ENCODE results near the gene NFYC.

DNA sequence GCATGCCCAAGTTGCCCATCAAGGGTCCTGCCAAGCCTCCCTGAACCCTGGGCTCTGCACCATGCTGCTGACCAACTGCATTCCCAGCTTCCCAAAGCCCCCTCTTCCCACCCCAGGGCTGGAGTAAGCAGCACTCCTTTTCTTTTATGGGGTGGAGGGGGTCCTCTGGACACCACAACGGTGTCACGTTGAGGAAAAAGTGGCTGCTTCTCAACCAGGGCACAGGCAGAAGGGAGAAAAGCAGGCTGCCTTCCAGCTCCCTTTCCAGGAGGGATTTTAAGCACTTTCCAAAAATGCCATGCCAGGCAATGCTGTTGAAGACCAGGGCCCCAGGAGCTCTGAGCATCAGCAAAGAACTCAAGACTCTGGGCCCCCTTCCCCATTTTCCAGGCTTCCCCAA, 26.7 kb upstream of the NFYC start:
- no peak for TF ChIP-seq ATF6 (CRISPR knock-in tag; IDR thresholded peaks at IDR 0.05)
- TF ChIP-seq, protein P1, sequence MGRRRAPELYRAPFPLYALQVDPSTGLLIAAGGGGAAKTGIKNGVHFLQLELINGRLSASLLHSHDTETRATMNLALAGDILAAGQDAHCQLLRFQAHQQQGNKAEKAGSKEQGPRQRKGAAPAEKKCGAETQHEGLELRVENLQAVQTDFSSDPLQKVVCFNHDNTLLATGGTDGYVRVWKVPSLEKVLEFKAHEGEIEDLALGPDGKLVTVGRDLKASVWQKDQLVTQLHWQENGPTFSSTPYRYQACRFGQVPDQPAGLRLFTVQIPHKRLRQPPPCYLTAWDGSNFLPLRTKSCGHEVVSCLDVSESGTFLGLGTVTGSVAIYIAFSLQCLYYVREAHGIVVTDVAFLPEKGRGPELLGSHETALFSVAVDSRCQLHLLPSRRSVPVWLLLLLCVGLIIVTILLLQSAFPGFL (CRISPR knock-in tag; IDR thresholded peaks at IDR 0.05; ENCODE audit: borderline replicate concordance) = no peak
- TF ChIP-seq CTCF (IDR thresholded peaks at IDR 0.05) = no peak
- no peak for TF ChIP-seq CREB1 (CRISPR knock-in tag; IDR thresholded peaks at IDR 0.05)
